HG03175 (cell line): ENCODE results near the gene EBF3.

Experiments
- ATAC-seq: cut with Tn5 transposase; IDR thresholded peaks from one replicate; pipeline ENCODE4 v1.9.1; 2021; ENCODE audit warnings: mild to moderate bottlenecking, moderate library complexity; ENCODE audit not compliant: unreplicated experiment

EBF3 gene

GRCh38 chr10:129959544-129960480, 4.3 kb downstream of the EBF3 start:
- no peak for ATAC-seq

- no peak for ATAC-seq
Observed at GRCh38 chr10:129958629-129959543, 5.2 kb downstream of the EBF3 start.

- no peak for ATAC-seq
Observed at GRCh38 chr10:129958148-129958628, 5.9 kb downstream of the EBF3 start.

GRCh38 chr10:129956876-129957673, 7.0 kb downstream of the EBF3 start:
- no peak for ATAC-seq

GRCh38 chr10:129956286-129956670, 7.8 kb downstream of the EBF3 start:
- no peak for ATAC-seq

- no peak for ATAC-seq
Observed at GRCh38 chr10:129955601-129956285, 8.3 kb downstream of the EBF3 start.

- no peak for ATAC-seq
Observed at GRCh38 chr10:129954492-129955315, 9.4 kb downstream of the EBF3 start.

- ATAC-seq, result no peak
Observed at GRCh38 chr10:129953119-129954051, 10.7 kb downstream of the EBF3 start.

GRCh38 chr10:129952378-129953118, 11.5 kb downstream of the EBF3 start:
- ATAC-seq, result no peak

- no peak for ATAC-seq
Observed at GRCh38 chr10:129951970-129952265, 12.2 kb downstream of the EBF3 start.

GRCh38 chr10:129951101-129951969, 12.7 kb downstream of the EBF3 start:
- no peak for ATAC-seq

GRCh38 chr10:129950676-129951075, 13.4 kb downstream of the EBF3 start:
- ATAC-seq, result no peak

GRCh38 chr10:129949891-129950291, 14.2 kb downstream of the EBF3 start:
- ATAC-seq, result no peak

- ATAC-seq, result no peak
Observed at GRCh38 chr10:129949411-129949810, 14.7 kb downstream of the EBF3 start.

GRCh38 chr10:129946859-129947258, 17.2 kb downstream of the EBF3 start:
- ATAC-seq, result no peak

- no peak for ATAC-seq
Observed at GRCh38 chr10:129945941-129946760, 17.9 kb downstream of the EBF3 start.
